Smooth muscle cell of the brain vasculature (primary cell): ENCODE data around the gene SDK1.

Experiments
- DNase-seq: peaks from one replicate; pipeline ENCODE4 v3.0.0-alpha.2; 2012; ENCODE audit warnings: low read depth, low spot score

SDK1 gene

DNA sequence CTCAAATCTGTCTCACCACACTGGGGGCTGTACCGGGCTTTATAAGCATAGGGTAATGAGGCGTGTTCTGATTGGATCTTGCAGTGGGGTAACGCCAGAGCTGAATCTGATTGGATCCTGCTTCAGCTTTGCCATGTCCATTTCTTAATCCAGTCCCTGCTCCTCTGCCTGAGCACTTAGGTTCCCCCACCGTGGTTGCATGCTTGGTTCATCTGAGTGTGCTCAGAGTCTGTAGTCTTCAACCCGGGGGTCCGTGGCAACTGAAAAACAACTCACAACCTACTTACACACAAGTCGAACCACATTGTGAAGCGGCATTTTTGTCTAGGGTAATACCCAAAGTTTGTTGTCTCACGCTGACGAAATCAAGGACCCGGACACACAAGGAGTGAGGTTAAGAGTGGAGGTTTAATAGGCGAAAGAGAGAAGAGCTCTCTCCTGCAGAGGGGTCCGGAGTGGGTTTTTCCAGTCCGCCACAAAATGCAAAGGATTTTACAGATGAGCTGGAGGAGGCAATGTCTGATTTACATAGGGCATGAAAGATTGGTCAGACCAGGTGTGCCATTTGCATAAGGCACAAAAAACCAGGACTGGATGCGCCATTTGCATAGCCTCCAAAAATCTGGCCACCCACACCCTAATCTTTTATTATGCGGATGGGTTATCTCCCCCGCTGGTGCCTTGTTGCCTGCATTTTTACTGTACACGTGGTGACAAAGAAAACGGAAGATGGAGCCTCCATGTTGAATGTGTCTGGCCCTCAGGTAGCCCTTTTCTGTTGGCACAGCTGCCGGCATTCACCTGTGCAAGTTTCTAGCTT, 739.3 kb downstream of the SDK1 start:
- DNase-seq: no peak

DNA sequence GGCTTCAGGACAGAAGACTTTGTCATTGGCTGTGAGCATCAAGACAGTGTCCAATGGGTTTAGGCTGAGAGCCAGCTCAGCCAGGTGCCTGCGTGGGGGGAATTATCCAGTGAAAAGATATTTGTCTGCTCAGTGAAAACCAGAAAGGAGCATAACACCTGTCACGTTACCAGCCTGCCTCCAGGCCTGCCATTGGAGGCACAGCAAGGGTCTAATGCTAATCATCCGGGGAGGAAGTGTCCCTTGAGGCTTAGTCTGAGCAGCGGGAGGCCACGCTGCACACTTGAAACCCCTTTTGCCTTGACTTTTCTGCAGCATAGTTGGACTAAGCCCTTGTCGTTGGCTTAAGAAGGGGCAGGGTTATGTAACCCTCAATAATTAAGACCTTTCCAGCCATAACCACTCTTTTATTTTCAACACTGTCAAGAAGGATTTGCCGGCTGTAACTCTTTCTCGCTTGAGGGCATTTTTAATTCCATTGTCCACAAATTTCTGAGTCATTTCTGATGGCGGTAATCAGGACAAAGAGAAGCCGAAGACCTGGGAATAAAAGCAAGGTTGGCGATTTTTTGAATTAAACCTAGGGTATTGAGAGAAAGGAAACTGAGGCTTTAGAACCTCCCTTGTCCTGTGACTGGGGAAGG, 741.5 kb downstream of the SDK1 start:
- DNase-seq: no peak

DNA sequence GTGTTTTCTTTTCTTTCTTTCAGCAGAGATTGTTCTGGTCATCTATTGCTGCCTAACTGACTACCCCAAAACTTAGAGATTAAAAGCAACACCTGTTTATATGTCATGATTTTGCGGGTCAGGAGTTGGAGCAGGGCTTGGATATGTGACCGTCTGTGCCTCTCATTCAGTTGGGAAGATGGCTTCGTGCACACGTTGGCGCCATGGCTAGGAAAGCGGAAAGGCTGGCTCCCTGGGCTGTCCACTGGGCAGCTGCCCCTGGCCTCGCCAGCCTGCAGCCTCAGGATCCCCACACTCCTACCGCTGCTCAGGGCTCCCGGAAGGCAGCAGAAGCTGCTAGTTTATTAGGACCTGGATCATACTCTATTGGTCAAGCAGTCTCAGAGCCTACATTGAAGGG, 742.9 kb downstream of the SDK1 start:
- DNase-seq: no peak

DNA sequence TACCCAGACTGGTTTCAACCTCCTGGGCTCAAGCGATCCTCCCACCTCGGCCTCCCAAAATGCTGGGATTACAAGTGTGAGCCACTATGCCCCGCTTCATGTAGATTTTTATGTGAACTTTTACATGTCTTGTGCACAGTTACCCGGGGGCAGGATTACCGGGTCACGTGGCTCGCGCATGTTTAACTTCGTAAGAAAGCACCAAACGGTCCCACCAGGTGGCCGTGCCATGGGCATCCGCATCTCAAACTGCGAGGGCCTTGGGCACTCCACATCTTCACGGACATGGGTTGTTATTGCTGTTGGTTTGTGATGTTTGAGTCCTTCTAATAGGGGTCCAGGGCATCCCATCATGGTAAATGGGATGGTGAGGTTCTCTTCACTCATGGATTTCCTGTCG, 744.4 kb downstream of the SDK1 start:
- no peak for DNase-seq

DNA sequence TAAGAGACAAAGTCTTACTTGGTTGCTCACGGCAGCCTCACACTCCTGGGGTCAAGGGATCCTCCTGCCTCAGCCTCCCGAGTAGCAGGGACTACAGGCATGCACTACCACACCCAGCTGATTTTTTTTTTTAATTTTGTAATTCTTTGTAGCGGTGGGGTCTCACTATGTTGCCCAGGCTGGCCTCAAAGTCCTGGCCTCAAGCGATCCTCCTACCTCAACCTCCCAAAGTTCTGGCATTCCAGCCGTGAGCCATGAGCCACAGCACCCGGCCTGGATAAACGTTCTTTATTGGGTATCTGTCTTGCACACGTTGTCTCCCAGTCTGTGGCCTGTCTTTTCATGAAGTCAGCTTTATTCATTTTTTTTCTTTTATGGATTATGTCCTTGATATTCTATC, 744.9 kb downstream of the SDK1 start:
- DNase-seq: no peak

DNA sequence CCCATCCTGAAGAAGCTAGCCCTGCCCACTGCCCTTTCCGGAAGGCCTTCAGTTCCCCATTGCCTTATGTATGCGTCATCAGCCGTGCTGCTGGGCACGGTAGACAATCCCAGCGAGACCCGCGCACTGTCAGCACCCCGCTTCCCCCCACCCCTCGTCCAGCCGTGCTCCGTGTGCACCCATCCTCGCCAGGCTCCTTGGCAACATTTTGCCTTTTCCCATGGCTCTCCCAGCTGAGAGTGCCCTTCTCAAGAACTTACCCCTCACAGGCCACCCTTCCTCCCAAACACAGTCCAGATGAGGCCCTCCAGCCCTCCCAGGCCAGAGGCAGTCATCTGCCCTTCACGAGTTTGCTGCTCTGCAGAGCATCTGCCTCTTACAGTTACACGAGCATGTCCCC, 747.3 kb downstream of the SDK1 start:
- DNase-seq: no peak

DNA sequence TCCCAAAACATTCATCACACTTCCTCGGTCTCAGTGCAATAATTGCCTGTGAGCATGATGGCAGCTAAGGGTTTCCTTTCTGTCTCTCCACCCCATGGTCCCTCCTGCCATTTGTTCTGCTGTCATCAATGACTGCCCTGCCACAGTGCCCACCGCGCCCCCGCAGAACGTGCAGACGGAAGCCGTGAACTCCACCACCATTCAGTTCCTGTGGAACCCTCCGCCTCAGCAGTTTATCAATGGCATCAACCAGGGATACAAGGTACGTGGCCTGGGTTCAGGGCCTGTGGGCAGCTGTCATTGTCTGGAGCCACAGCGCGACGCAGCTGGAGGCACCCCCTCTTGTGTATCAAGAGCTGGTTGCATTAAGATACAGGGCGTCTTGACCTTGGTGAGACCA, 748.1 kb downstream of the SDK1 start:
- DNase-seq: no peak

DNA sequence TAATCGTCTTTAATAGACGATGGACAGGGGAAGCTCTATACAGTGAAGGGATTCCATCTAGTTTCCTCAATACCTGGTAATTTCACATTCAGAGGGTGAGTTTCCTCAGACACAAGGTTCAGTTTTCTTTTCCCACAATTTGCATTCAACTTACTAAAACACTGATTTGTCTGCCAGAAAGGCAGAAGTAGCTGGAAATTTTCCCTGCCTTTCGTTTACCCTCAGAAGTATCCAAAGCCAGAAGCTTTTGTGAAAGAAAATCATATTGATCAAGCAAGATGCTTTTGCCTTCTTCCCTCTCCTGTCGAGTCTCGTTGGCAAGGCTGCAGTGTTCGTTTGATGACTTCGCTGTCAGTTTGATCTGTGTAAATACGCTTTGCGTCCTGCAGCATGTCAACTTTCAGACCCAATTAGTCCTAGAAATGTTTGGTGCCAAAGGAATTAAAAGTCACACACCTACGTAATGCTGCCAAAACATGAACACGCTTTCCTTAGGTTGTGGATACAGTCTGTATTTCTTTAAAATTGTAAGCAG, 749.1 kb downstream of the SDK1 start:
- DNase-seq: no peak

DNA sequence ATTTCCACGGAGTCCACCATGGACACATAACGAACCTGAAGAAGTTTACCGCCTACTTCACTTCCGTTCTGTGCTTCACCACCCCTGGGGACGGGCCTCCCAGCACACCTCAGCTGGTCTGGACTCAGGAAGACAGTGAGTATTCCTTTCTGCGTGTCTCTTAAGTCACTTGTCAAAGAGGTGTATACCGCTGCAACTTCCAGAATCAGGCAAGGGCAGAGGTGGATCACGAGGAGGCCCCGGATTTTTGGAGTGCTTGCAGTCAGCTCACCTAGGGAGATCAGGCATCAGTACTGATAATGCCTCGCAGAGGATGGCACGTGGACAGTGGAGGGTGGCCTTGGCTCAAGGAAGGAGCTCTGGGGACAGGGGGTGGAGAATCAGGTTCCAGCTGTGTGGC, 750.6 kb downstream of the SDK1 start:
- no peak for DNase-seq

DNA sequence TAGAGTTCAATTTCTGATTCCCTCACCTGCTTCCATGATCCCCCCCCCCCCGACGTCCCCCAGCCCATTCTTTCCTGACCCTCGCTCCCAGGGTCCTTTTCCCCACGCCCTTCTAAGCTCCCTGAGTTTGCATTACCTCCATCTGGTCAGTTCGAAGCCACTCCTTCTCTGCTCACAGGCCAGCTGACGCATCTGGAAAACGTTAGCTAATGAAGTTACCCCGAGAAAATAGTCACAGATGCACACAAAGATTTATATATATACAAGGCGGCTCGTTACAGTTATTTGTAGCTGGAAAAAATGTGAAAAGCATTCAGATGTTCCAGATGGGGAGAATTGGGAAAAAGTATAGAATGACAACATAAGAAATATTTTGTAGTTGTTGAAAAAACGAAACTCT, 751.1 kb downstream of the SDK1 start:
- DNase-seq: no peak

DNA sequence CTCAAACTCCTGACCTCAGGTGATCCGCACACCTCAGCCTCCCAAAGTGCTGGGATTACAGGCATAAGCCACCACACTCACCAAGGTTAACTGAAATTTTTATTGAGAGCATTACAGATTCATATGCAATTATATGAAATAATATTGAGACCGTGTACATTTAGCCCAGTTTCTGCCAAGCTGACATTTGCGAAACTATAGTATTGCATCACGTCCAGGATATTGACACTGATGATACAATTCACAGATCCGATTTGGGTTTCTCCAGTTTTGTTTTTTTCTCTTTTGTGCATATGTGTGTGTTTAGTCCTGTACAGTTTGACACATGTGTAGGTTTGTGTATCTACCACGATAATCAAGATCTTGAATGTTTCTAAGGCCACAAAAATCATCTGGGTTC, 753.1 kb downstream of the SDK1 start:
- no peak for DNase-seq

DNA sequence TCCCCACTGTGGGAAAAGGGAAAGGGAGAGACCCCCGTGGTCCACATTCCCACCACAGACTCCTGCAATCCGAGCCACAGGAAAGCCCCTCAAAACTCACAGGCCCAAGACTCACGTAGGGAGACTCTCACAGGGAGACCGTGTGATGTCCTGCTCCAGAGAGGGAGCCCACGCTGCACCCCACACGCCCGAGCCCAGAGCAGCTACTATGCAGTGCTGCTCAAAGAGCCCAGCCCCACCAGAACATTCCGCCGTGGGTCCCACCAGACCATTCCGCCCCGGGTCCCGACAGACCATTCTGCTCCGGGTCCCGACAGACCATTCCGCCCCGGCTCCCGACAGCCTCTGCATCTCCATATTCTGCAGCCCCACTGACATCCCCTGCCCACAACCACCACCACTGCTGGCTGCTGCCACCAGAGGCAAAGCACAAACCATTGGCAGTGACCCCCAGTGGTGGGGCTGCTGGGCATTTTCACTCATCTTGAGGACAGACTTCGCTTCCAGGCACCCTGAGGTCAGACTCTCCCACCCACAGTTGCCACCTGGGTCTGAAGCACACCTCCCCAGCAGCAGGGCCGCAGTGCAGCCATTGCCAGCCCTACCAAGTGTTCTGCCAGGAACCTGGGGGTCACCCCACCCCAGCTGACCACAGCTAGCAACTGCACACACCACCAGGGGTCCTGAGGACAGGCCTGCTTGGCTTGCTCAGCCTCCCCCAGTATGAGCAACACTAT, 755.7 kb downstream of the SDK1 start:
- DNase-seq: no peak

DNA sequence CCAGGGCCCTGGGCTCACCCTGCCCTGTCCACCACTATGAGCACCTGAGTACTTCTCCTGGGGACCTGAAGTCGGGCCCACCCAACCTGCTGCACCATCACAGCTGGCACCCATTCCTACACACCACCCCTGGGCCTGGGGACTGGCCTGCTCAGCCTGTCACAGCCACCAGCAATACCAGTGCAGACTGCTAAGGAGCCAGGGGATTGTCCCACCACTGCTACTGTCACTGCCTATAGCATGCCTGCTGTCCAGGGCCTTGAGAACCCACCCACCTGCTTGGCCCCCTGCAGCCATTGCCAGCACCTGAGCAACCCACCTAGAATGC, 756.2 kb downstream of the SDK1 start:
- DNase-seq: no peak

DNA sequence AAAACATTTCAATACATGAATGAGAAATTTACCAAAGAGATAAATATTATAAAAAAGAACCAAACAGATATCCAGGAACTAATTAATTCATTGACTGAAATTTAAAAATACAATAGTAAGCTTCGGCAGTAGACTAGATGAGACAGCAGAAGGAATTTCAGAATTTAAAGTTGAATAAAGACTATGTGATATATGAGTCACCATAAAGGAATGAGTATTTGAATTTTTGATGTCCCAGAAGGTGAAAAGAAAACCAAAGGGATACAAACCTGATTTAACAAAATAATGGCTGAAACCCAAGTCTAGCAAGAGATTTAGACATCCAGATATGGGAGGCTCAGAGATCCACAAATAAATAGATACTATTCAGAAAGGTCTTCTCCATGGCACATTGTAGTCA, 757.1 kb downstream of the SDK1 start:
- DNase-seq: no peak

DNA sequence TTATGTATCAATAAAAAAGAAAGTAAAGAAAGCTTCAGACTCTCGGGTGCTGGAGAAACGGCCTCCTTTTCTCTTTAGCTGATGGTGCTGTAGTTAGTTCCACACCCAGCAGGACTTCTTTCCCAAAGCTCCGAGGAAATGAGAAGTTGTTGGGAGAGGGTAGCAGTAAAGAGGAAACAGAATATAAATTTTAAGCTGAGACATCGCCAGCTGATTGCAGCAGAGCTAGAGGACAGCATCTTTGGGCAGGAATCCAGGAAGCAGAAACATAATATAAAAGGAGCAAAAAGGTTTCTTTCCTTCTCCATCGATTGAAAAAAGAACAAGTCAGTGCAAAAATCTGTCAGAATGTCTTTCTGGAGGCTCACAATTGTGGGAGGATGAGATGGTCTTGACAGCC, 764.1 kb downstream of the SDK1 start:
- no peak for DNase-seq

DNA sequence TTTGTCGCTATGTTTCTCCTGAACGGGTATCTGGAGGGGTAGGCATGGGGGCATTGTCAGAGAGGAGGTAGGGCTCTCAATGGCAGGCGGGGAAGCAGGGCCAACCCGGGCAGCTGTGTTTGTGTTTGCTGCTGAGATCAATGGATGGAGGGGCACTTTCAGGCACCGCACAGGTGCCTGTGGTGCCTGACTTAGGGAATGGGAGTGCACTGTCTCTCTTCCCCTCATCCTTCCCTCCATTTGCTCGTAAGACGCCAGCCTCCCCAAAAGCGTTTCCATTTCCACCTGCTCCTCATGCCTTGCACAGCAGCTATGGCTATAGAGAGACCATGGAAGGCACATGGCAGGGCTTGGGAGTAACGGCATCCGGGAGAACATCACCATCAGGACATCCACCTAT, 765.2 kb downstream of the SDK1 start:
- DNase-seq: no peak

DNA sequence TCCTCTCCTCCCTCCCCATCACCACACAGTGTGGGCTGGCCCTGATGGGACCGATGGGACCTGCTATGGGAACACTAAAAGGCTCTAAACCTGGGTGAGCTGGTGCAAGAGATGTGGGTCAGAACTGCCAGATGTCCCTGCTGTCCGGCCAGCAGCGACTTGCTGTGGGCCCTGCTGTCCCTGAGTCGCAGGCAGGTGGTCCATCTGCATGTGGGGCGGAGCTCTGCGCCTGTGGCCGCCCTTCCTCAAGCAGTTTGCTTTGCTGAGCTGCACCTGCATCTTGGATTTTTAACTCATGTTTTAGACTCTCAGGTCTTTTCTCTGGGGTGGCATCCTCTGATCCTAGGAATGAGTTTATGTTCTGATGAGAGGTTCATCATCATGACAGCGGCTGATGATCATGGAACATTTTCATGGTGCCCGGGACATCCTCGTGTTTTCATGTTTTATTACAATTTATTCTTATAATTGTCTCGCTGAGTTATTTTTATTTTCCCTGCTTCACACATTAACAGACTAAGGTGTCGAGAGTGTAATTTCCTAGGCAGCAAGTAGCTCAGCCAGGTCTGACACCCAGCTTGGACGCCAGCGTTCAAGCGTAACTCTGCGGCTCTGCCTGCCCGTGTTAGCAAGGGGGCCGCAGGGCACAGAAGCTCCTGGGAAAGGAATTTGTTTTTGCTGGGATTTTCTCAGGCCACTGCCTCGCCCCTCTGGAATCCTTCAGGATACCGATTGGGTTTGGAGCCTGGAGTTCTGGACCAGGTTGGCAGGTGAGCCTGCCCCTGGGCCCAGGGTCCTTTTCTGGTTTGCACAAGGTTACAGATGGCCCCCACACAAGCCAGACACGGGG, 765.8 kb downstream of the SDK1 start:
- no peak for DNase-seq

DNA sequence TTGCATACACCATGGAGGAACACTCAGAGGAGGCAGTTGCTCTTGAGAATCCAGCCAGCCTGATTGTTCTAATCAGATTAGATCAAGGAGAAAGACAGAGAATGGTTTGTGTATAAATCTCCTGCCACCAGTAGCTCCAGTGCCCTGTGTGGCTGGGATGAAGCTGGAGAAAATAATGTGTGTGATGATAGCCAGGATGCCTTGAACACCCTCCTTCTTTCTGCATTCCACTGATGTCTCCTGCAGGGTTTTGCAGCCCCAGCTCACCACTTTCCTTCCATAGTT, 766.4 kb downstream of the SDK1 start:
- DNase-seq: no peak

DNA sequence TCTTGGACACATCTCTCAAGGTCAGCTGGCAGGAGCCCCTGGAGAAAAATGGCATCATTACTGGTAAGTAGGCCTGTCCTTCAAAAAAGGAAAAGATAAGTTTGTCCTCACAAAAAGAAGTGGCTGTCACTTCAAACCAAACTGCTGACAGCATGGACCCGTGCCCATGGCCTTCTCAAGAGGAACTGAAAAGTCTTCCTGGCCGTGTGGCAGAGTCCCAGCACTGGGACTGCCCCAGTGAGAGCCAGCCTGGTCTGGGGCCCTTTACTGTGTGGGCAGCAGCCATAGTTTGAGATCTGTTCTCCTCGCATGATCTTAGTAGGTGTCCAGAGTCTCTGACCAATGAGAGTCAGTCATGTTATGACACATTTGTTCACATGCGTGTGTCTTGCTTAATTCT, 766.8 kb downstream of the SDK1 start:
- no peak for DNase-seq

DNA sequence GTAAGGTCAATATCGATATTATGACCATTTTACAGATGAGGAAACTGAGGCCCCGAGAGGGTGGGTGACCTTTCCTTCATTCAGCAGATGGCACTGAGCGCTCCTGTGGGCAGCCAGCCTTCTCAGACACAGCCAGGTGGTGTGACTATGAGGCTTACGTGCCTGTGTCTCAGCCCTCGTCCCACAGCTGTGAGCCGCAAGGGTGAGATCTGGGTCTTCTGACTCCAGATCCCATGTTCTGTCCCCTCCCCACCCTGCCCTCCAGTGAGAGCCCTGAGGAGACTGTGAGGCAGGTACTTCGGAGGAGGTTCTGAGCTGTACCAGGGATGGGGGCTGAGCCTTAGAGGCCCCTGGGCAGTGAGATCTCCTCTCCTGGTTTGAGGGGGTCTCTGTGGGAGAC, 767.2 kb downstream of the SDK1 start:
- DNase-seq: no peak

DNA sequence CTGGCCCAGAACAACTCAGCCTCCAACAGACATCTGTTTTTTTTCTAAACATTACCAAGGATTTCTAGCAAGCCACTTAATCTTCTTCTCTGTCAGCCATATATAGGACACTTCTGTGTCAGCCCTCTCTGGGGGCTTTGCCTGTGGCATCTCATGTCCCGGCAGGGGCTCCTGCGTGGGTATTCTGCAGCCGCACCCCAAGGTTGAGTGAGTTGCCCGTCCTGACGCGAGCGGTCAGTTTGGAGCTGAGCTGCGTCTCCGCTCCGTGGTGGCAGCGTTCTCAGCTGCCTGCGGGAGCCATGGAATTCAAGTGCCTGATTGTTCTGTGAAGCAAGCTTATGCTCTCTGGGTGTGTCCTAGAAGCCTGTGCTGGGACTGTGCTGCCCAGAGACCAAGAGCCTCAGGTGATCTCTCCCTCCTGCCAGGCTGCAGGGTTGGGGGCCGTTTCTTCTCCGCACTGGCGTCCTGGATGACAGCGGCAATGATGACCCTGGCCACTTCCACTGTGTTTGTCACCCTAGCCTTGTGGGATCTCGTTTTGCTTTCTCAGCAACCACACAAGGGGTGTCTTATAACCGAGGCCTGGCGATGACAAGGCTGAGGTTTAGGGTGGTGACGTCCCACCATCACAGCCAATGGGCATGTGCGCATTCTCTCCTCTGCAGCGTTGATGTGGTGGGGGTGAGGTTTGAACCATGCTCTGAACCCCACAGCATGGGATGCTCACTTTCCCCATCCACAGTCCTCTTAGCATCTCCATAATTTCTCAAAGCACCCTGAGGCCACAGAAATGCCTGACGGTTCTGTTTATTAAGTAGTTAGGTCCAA, 768.4 kb downstream of the SDK1 start:
- no peak for DNase-seq
